NOMO-1 treated with dmso at 0.1 percent for 144 hours (cell line): ENCODE data around the gene PSTPIP2.
"Not testable (repeated sequence)": the region's sequence is repeated elsewhere in the genome, so short reads cannot be mapped to it uniquely, and the experiment has no call there.

Source experiments
- DNase-seq: peaks from one replicate; lab custom pipeline; 2025; ENCODE audit not compliant: unreplicated experiment; lab: John Stamatoyannopoulos, UW

The PSTPIP2 gene

GRCh38 chr18:46070232-46070631 is 1.8 kb downstream of the PSTPIP2 start:
- DNase-seq = no peak

GRCh38 chr18:46069524-46069923 is 2.5 kb downstream of the PSTPIP2 start:
- DNase-seq = no peak

- DNase-seq = no peak
These were observed 3.3 kb downstream of the PSTPIP2 start for GRCh38 chr18:46068763-46069162.

GRCh38 chr18:46067438-46068007 is 4.5 kb downstream of the PSTPIP2 start:
- no peak for DNase-seq

GRCh38 chr18:46062781-46063180 is 9.3 kb downstream of the PSTPIP2 start:
- DNase-seq = no peak

GRCh38 chr18:46061796-46062195 is 10.3 kb downstream of the PSTPIP2 start:
- no peak for DNase-seq

GRCh38 chr18:46061387-46061786 is 10.7 kb downstream of the PSTPIP2 start:
- DNase-seq = no peak

GRCh38 chr18:46060359-46060841 is 11.7 kb downstream of the PSTPIP2 start:
- DNase-seq = no peak

- DNase-seq = no peak
These were observed 16.2 kb downstream of the PSTPIP2 start for GRCh38 chr18:46055838-46056230.

GRCh38 chr18:46054956-46055837 is 16.9 kb downstream of the PSTPIP2 start:
- DNase-seq = no peak

- DNase-seq = no peak
These were observed 18.5 kb downstream of the PSTPIP2 start for GRCh38 chr18:46053368-46054095.

- DNase-seq = no peak
These were observed 20.2 kb downstream of the PSTPIP2 start for GRCh38 chr18:46051731-46052461.

- no peak for DNase-seq
These were observed 21.8 kb downstream of the PSTPIP2 start for GRCh38 chr18:46050268-46050667.

GRCh38 chr18:46048641-46049040 is 23.4 kb downstream of the PSTPIP2 start:
- no peak for DNase-seq

GRCh38 chr18:46047369-46047768 is 24.7 kb downstream of the PSTPIP2 start:
- DNase-seq = not testable (repeated sequence)

- no peak for DNase-seq
These were observed 25.4 kb downstream of the PSTPIP2 start for GRCh38 chr18:46046688-46047087.

- DNase-seq = no peak
These were observed 25.9 kb downstream of the PSTPIP2 start for GRCh38 chr18:46046126-46046525.

- no peak for DNase-seq
These were observed 29.4 kb downstream of the PSTPIP2 start for GRCh38 chr18:46042571-46043123.

GRCh38 chr18:46040747-46041104 is 31.3 kb downstream of the PSTPIP2 start:
- DNase-seq = no peak

- DNase-seq = no peak
These were observed 31.9 kb downstream of the PSTPIP2 start for GRCh38 chr18:46040033-46040746.
